GM15510 (cell line): ENCODE results near the gene MAMDC2.

Experiments used
- POLR2A ChIP-seq: IDR thresholded peaks from 3 replicates; pipeline ENCODE4 v1.6.1; 2011; ENCODE audit warnings: borderline replicate concordance; ENCODE audit not compliant: insufficient read length; ENCODE audit errors: extremely low read depth

MAMDC2 gene

GRCh38 chr9:70079417-70080037 lies 35.9 kb downstream of the MAMDC2 start:
- TF ChIP-seq POLR2A: no peak

GRCh38 chr9:70080481-70081119 lies 37.0 kb downstream of the MAMDC2 start:
- no peak for TF ChIP-seq POLR2A

- no peak for TF ChIP-seq POLR2A
Measured at GRCh38 chr9:70081120-70081495, 37.5 kb downstream of the MAMDC2 start.

- no peak for TF ChIP-seq POLR2A
Measured at GRCh38 chr9:70083429-70083828, 39.8 kb downstream of the MAMDC2 start.

- TF ChIP-seq POLR2A: no peak
Measured at GRCh38 chr9:70085241-70085640, 41.6 kb downstream of the MAMDC2 start.

- no peak for TF ChIP-seq POLR2A
Measured at GRCh38 chr9:70091103-70091502, 47.5 kb downstream of the MAMDC2 start.

GRCh38 chr9:70091572-70091971 lies 47.9 kb downstream of the MAMDC2 start:
- no peak for TF ChIP-seq POLR2A

GRCh38 chr9:70092190-70092589 lies 48.5 kb downstream of the MAMDC2 start:
- no peak for TF ChIP-seq POLR2A

GRCh38 chr9:70093095-70093494 lies 49.4 kb downstream of the MAMDC2 start:
- TF ChIP-seq POLR2A: no peak

GRCh38 chr9:70093944-70094343 lies 50.3 kb downstream of the MAMDC2 start:
- TF ChIP-seq POLR2A: no peak

- TF ChIP-seq POLR2A: no peak
Measured at GRCh38 chr9:70094747-70095146, 51.1 kb downstream of the MAMDC2 start.

GRCh38 chr9:70097187-70097586 lies 53.5 kb downstream of the MAMDC2 start:
- no peak for TF ChIP-seq POLR2A

GRCh38 chr9:70100362-70100761 lies 56.7 kb downstream of the MAMDC2 start:
- TF ChIP-seq POLR2A: no peak

GRCh38 chr9:70101265-70101664 lies 57.6 kb downstream of the MAMDC2 start:
- TF ChIP-seq POLR2A: no peak

- TF ChIP-seq POLR2A: no peak
Measured at GRCh38 chr9:70105147-70105546, 61.5 kb downstream of the MAMDC2 start.

GRCh38 chr9:70106571-70106970 lies 62.9 kb downstream of the MAMDC2 start:
- TF ChIP-seq POLR2A: no peak
